NB4 (cell line): Measurements from ENCODE around the gene AFF2.

Source experiments
- CTCF ChIP-seq: IDR thresholded peaks from one replicate; pipeline ENCODE4 v1.5.1; 2012; ENCODE audit warnings: low read depth, low read length
- MAX ChIP-seq: IDR thresholded peaks from 2 replicates; pipeline ENCODE4 v1.6.1; 2011; ENCODE audit warnings: low read depth, low read length
- MYC ChIP-seq: IDR thresholded peaks from 2 replicates; pipeline ENCODE4 v1.6.1; 2011; ENCODE audit warnings: low read depth, low read length
- POLR2A ChIP-seq: IDR thresholded peaks from 2 replicates; pipeline ENCODE4 v1.6.1; 2011; ENCODE audit warnings: mild to moderate bottlenecking; ENCODE audit not compliant: insufficient read length; ENCODE audit errors: extremely low read depth

GRCh38 chrX:148568763-148569162, 68.3 kb downstream of the AFF2 start:
- TF ChIP-seq CTCF: no peak
- TF ChIP-seq POLR2A: no peak
- TF ChIP-seq MAX: no peak
- no peak for TF ChIP-seq MYC
